Measurements from ENCODE around the gene EZR.

- TF ChIP-seq POLR2A (IDR thresholded peaks at IDR 0.05; ENCODE audit: low read length) (no peak), GATA1 (IDR thresholded peaks at IDR 0.05; ENCODE audit: low read depth, low read length) (no peak)
Observed at GRCh38 chr6:158819977-158820622, 932 bp upstream of the EZR start.
